Panc1 (cell line): ENCODE results near the gene KRTAP16-1. TPM values are rescaled to one million over a fixed set of nuclear protein-coding genes. Genes with fewer than 3 reads are reported as not detected.

ENCODE experiments used
- ATAC-seq: fragments of 200-7000 bp; cut with Tn5 transposase; 2 replicates; pipeline ENCODE4 v1.9.1; 2020; ENCODE audit warnings: mild to moderate bottlenecking, moderate library complexity
- BruUV-seq: library from RNA; stranded (reverse); fragments of 400-500 nt; replicated peaks from 2 replicates; lab custom pipeline; 2021; lab: Mats Ljungman, UMichigan
- CTCF ChIA-PET: fragments of 300-600 bp; sonication (Branson Sonifier 250); formaldehyde crosslinking; loops from one replicate; lab custom pipeline; 2022; ENCODE audit warnings: antibody characterized with exemption; lab: Charles Lee
- POLR2A ChIA-PET: fragments of 300-600 bp; sonication (Branson Sonifier 250); formaldehyde crosslinking; loops from one replicate; lab custom pipeline; 2022; ENCODE audit warnings: antibody characterized with exemption; lab: Charles Lee
- DNase-seq: peaks from one replicate; pipeline ENCODE4 v3.0.0-alpha.2; 2010; ENCODE audit warnings: low read depth, low spot score
- H3K27ac ChIP-seq: 2 replicates; pipeline ENCODE4 v1.5.1; 2011; ENCODE audit warnings: mild to moderate bottlenecking, low read length, inconsistent platforms
- H3K27me3 ChIP-seq: fragments of 200-500 bp; sonication (Bioruptor generic); 2 replicates; pipeline ENCODE4 v1.6.0; 2014; ENCODE audit warnings: low read length, inconsistent platforms; ENCODE audit not compliant: control insufficient read depth, insufficient read depth
- H3K36me3 ChIP-seq: fragments of 200-500 bp; sonication (Bioruptor generic); 2 replicates; pipeline ENCODE4 v1.5.1; 2014; ENCODE audit warnings: inconsistent platforms, mild to moderate bottlenecking, low read length, moderate library complexity; ENCODE audit not compliant: control insufficient read depth, insufficient read depth
- H3K4me1 ChIP-seq: 2 replicates; pipeline ENCODE4 v1.5.1; 2011; ENCODE audit warnings: inconsistent platforms, mild to moderate bottlenecking, low read length, moderate library complexity; ENCODE audit not compliant: control insufficient read depth, insufficient read depth
- H3K4me3 ChIP-seq, 2 experiments: 2 replicates each; pipeline ENCODE4 v1.5.1; 2011 to 2012; ENCODE audit warnings: low read depth in 2 of 2, low read length in 2 of 2, mild to moderate bottlenecking in 2 of 2, inconsistent platforms in 1 of 2, moderate library complexity in 1 of 2
- H3K9me3 ChIP-seq: fragments of 200-500 bp; sonication (Bioruptor generic); 2 replicates; pipeline ENCODE4 v1.5.1; 2014; ENCODE audit warnings: low read depth, mild to moderate bottlenecking, inconsistent platforms, low read length, moderate library complexity; ENCODE audit not compliant: control insufficient read depth, insufficient read depth
- CTCF ChIP-seq: fragments of 450-650 bp; IDR thresholded peaks from 2 replicates; pipeline ENCODE4 v1.5.1; 2017; ENCODE audit warnings: mild to moderate bottlenecking
- POLR2AphosphoS5 ChIP-seq: IDR thresholded peaks from 2 replicates; pipeline ENCODE4 v1.6.1; 2012; ENCODE audit warnings: mild to moderate bottlenecking, low read depth, low read length, moderate library complexity
- REST ChIP-seq, 2 experiments: IDR thresholded peaks; 2 replicates each; pipeline ENCODE4 v1.6.1; 2011 to 2012; ENCODE audit warnings: low read depth in 2 of 2, control low read depth in 1 of 2, low read length in 1 of 2, mild to moderate bottlenecking in 1 of 2, moderate library complexity in 1 of 2; ENCODE audit not compliant: insufficient read depth in 1 of 2
- SIN3A ChIP-seq: IDR thresholded peaks from 2 replicates; pipeline ENCODE4 v1.6.1; 2012; ENCODE audit warnings: low read depth, mild to moderate bottlenecking, low read length, moderate library complexity, borderline replicate concordance; ENCODE audit not compliant: insufficient read depth
- TCF7L2 ChIP-seq: IDR thresholded peaks from 2 replicates; pipeline ENCODE4 v1.6.1; 2011; ENCODE audit warnings: mild to moderate bottlenecking, low read depth, low read length, inconsistent platforms
- in situ Hi-C: cut with HindIII; loops from 2 replicates; pipeline ENCODE4 v1.10.0; 2016; ENCODE audit warnings: low sequenced_read_pairs, low pct_unique_long_range_greater_than_20kb
- intact Hi-C: fragments of 100-400 bp; cut with micrococcal nuclease; formaldehyde crosslinking; loops from one replicate; pipeline ENCODE4 v1.10.0; 2022; ENCODE audit not compliant: unreplicated experiment
- total RNA-seq: library from RNA; stranded (reverse); gene quantifications from one replicate; pipeline ENCODE4 v1.2.1, GENCODE V29; 2021; ENCODE audit not compliant: unreplicated experiment

The KRTAP16-1 gene
- total RNA-seq, 1 experiment from 2014 or later = not detected

GRCh38 chr17:41265078-41265477 is 44.0 kb downstream of the KRTAP16-1 start, which contains the start of gene KRTAP9-6:
Gene KRTAP9-6, plus strand, starts transcription at chr17:41265378. Its CDS starts 0 bp downstream, at chr17:41265378.
- H3K27me3 ChIP-seq = peaks cover 15% of the 10 kb centered on the region
- intact Hi-C loops (no loop called here), in situ Hi-C loops (no loop called here)
- H3K36me3 ChIP-seq = no peaks in the 10 kb centered on the region
- H3K4me3 ChIP-seq = no peak within 1 kb of the TSS
- POLR2A ChIA-PET = no interaction called here
- no peak for DNase-seq
- H3K27ac ChIP-seq = no peak within 1 kb of the TSS
- CTCF ChIA-PET = no interaction called here
- ATAC-seq = no peak
- no TSS peak for BruUV-seq
- TF ChIP-seq REST (IDR thresholded peaks at IDR 0.05; ENCODE audit: insufficient read depth in 1 of 2, low read depth in 2 of 2, low read length in 1 of 2) = no peak
- no peak for TF ChIP-seq SIN3A
- TF ChIP-seq POLR2AphosphoS5 = no peak
- TF ChIP-seq CTCF = no peak
- no peak for TF ChIP-seq TCF7L2
- H3K9me3 ChIP-seq = no peaks in the 10 kb centered on the region
- H3K4me1 ChIP-seq = no peaks in the 10 kb centered on the region

GRCh38 chr17:41264599-41264998 is 44.5 kb downstream of the KRTAP16-1 start:
- H3K4me3 ChIP-seq = no peak overlapping the region
- no peaks in the 10 kb centered on the region for H3K4me1 ChIP-seq
- in situ Hi-C loops (no loop called here), intact Hi-C loops (no loop called here)
- H3K27ac ChIP-seq = no peak overlapping the region
- POLR2A ChIA-PET = no interaction called here
- ATAC-seq = no peak
- CTCF ChIA-PET = no interaction called here
- no peak for DNase-seq
- H3K27me3 ChIP-seq = peaks cover 15% of the 10 kb centered on the region
- TF ChIP-seq POLR2AphosphoS5 = no peak
- TF ChIP-seq SIN3A = no peak
- TF ChIP-seq CTCF = no peak
- TF ChIP-seq REST (IDR thresholded peaks at IDR 0.05; ENCODE audit: insufficient read depth in 1 of 2, low read depth in 2 of 2, low read length in 1 of 2) = no peak
- no peak for TF ChIP-seq TCF7L2
- BruUV-seq = no TSS peak
- no peaks in the 10 kb centered on the region for H3K9me3 ChIP-seq
- no peaks in the 10 kb centered on the region for H3K36me3 ChIP-seq
